WTC11 (cell line): ENCODE measurements around the gene BLOC1S3. TPM values are rescaled to one million over a fixed set of nuclear protein-coding genes. Genes with fewer than 3 reads are reported as not detected.

Source experiments
- ATAC-seq: fragments of 200-7000 bp; cut with Tn5 transposase; 2 replicates; pipeline ENCODE4 v1.10.0; 2021; ENCODE audit warnings: mild to moderate bottlenecking, moderate library complexity
- CTCF ChIA-PET: fragments of 300-600 bp; sonication (Branson Sonifier 250); formaldehyde crosslinking; loops from one replicate; lab custom pipeline; 2021; ENCODE audit warnings: antibody characterized with exemption; lab: Charles Lee
- POLR2A ChIA-PET: fragments of 350-600 bp; sonication (Branson Sonifier 250); formaldehyde crosslinking; loops from one replicate; lab custom pipeline; 2021; ENCODE audit warnings: antibody characterized with exemption; lab: Charles Lee
- DNase-seq: peaks from one replicate; pipeline ENCODE4 v3.0.0; 2021; ENCODE audit warnings: low spot score
- H3K27ac Mint-ChIP-seq: 2 replicates; pipeline ENCODE4 v1.8.0; 2021; ENCODE audit warnings: mixed read lengths
- H3K27me3 Mint-ChIP-seq: 2 replicates; pipeline ENCODE4 v1.8.0; 2021; ENCODE audit warnings: low read depth, mild to moderate bottlenecking, moderate library complexity, mixed read lengths
- H3K36me3 Mint-ChIP-seq: 2 replicates; pipeline ENCODE4 v1.8.0; 2021; ENCODE audit warnings: mixed read lengths
- H3K4me1 Mint-ChIP-seq: 2 replicates; pipeline ENCODE4 v1.8.0; 2022; ENCODE audit warnings: mixed read lengths
- H3K4me3 Mint-ChIP-seq: 2 replicates; pipeline ENCODE4 v1.8.0; 2021; ENCODE audit warnings: mild to moderate bottlenecking, moderate library complexity, mixed read lengths
- H3K9me3 Mint-ChIP-seq: 2 replicates; pipeline ENCODE4 v1.8.0; 2021; ENCODE audit warnings: mixed read lengths
- ATF3 ChIP-seq: sonication (generic); formaldehyde crosslinking; conservative IDR thresholded peaks from 2 replicates; pipeline ENCODE4 v1.8.1; 2022; ENCODE audit warnings: mild to moderate bottlenecking, missing genetic modification reagents
- ELF4 ChIP-seq: sonication (generic); formaldehyde crosslinking; IDR thresholded peaks from 2 replicates; pipeline ENCODE4 v1.8.1; 2022; ENCODE audit warnings: low read depth, mild to moderate bottlenecking, moderate library complexity, missing genetic modification reagents
- ERG ChIP-seq: fragments of 250-450 bp; sonication (Bioruptor Pico); IDR thresholded peaks from 2 replicates; pipeline ENCODE4 v1.8.0; 2021; ENCODE audit warnings: mild to moderate bottlenecking
- ETV6 ChIP-seq: sonication (generic); formaldehyde crosslinking; IDR thresholded peaks from 2 replicates; pipeline ENCODE4 v1.8.1; 2022; ENCODE audit warnings: mild to moderate bottlenecking, missing genetic modification reagents
- FOXK1 ChIP-seq: sonication (generic); formaldehyde crosslinking; IDR thresholded peaks from 2 replicates; pipeline ENCODE4 v1.8.0; 2022; ENCODE audit warnings: mild to moderate bottlenecking, moderate library complexity, missing genetic modification reagents
- FOXP1 ChIP-seq: sonication (generic); formaldehyde crosslinking; IDR thresholded peaks from 2 replicates; pipeline ENCODE4 v1.8.0; 2022; ENCODE audit warnings: missing genetic modification reagents, mild to moderate bottlenecking, moderate library complexity, borderline replicate concordance
- GTF2I ChIP-seq: fragments of 250-450 bp; sonication (Bioruptor Pico); conservative IDR thresholded peaks from 2 replicates; pipeline ENCODE4 v1.4.0; 2021; ENCODE audit warnings: mild to moderate bottlenecking
- HMGA2 ChIP-seq: fragments of 250-450 bp; sonication (Bioruptor Pico); IDR thresholded peaks from 2 replicates; pipeline ENCODE4 v1.4.0; 2021; ENCODE audit warnings: mild to moderate bottlenecking, moderate library complexity
- HMGXB4 ChIP-seq: sonication (generic); formaldehyde crosslinking; IDR thresholded peaks from 2 replicates; pipeline ENCODE4 v1.8.1; 2023; ENCODE audit warnings: mild to moderate bottlenecking, moderate library complexity, missing genetic modification reagents
- IRF2 ChIP-seq: sonication (generic); formaldehyde crosslinking; IDR thresholded peaks from 2 replicates; pipeline ENCODE4 v1.8.0; 2022; ENCODE audit warnings: low read depth, missing genetic modification reagents, borderline replicate concordance
- JAZF1 ChIP-seq: fragments of 250-450 bp; sonication (Bioruptor Pico); IDR thresholded peaks from 2 replicates; pipeline ENCODE4 v1.9.0; 2021; ENCODE audit warnings: moderate library complexity, mild to moderate bottlenecking, inconsistent platforms
- MAX ChIP-seq: sonication (generic); formaldehyde crosslinking; IDR thresholded peaks from 2 replicates; pipeline ENCODE4 v1.8.0; 2022; ENCODE audit warnings: mild to moderate bottlenecking, missing genetic modification reagents
- NFATC4 ChIP-seq: fragments of 250-450 bp; sonication (Bioruptor Pico); IDR thresholded peaks from 2 replicates; pipeline ENCODE4 v1.9.0; 2021; ENCODE audit warnings: mild to moderate bottlenecking
- PREB ChIP-seq: sonication (generic); formaldehyde crosslinking; IDR thresholded peaks from 2 replicates; pipeline ENCODE4 v1.8.1; 2022; ENCODE audit warnings: mild to moderate bottlenecking, missing genetic modification reagents, moderate library complexity, borderline replicate concordance
- SMAD3 ChIP-seq: sonication (generic); formaldehyde crosslinking; IDR thresholded peaks from 2 replicates; pipeline ENCODE4 v1.8.0; 2022; ENCODE audit warnings: missing genetic modification reagents, mild to moderate bottlenecking, borderline replicate concordance
- SMAD4 ChIP-seq: sonication (generic); formaldehyde crosslinking; IDR thresholded peaks from 2 replicates; pipeline ENCODE4 v1.8.0; 2022; ENCODE audit warnings: mild to moderate bottlenecking, missing genetic modification reagents
- TEAD4 ChIP-seq: sonication (generic); formaldehyde crosslinking; IDR thresholded peaks from 2 replicates; pipeline ENCODE4 v1.8.0; 2022; ENCODE audit warnings: mild to moderate bottlenecking, missing genetic modification reagents
- USF1 ChIP-seq: sonication (generic); formaldehyde crosslinking; IDR thresholded peaks from 2 replicates; pipeline ENCODE4 v1.8.0; 2022; ENCODE audit warnings: mild to moderate bottlenecking, missing genetic modification reagents
- ZMAT4 ChIP-seq: fragments of 250-450 bp; sonication (Bioruptor Pico); IDR thresholded peaks from 2 replicates; pipeline ENCODE4 v1.9.0; 2021; ENCODE audit warnings: mild to moderate bottlenecking
- ZNF121 ChIP-seq: sonication (generic); formaldehyde crosslinking; IDR thresholded peaks from 2 replicates; pipeline ENCODE4 v1.8.0; 2023; ENCODE audit warnings: missing genetic modification reagents
- ZNF219 ChIP-seq: sonication (generic); formaldehyde crosslinking; IDR thresholded peaks from 2 replicates; pipeline ENCODE4 v1.8.0; 2023; ENCODE audit warnings: missing genetic modification reagents, mild to moderate bottlenecking, borderline replicate concordance
- ZNF232 ChIP-seq: sonication (generic); formaldehyde crosslinking; IDR thresholded peaks from 2 replicates; pipeline ENCODE4 v1.8.0; 2022; ENCODE audit warnings: mild to moderate bottlenecking, missing genetic modification reagents
- ZNF396 ChIP-seq: fragments of 250-450 bp; sonication (Bioruptor Pico); IDR thresholded peaks from 2 replicates; pipeline ENCODE4 v1.8.0; 2021; ENCODE audit warnings: mild to moderate bottlenecking, moderate library complexity, borderline replicate concordance
- ZNF416 ChIP-seq: fragments of 250-450 bp; sonication (Bioruptor Pico); IDR thresholded peaks from 2 replicates; pipeline ENCODE4 v1.9.0; 2021; ENCODE audit warnings: mild to moderate bottlenecking, inconsistent platforms
- ZNF423 ChIP-seq: fragments of 250-450 bp; sonication (Bioruptor Pico); IDR thresholded peaks from 2 replicates; pipeline ENCODE4 v2.1.2; 2022; ENCODE audit warnings: mild to moderate bottlenecking, moderate library complexity
- ZNF671 ChIP-seq: fragments of 250-450 bp; sonication (Bioruptor Pico); IDR thresholded peaks from 2 replicates; pipeline ENCODE4 v1.8.0; 2021; ENCODE audit warnings: mild to moderate bottlenecking
- total RNA-seq: library from RNA; stranded (reverse); gene quantifications from 3 replicates; pipeline ENCODE4 v1.2.3, GENCODE V29; 2021

The BLOC1S3 gene
- total RNA-seq, 1 experiment from 2014 or later, result 10.0 TPM

GRCh38 chr19:45156011-45156630, 22.5 kb upstream of the BLOC1S3 start:
- ATAC-seq, result peak; percentile 10
- H3K4me1 Mint-ChIP-seq, result peaks cover 19% of the 10 kb centered on the region
- no peaks in the 10 kb centered on the region for H3K9me3 Mint-ChIP-seq
- ChIA-PET CTCF (interaction anchor here (1.0 to 1.5 kb wide), 6 partner anchors 9 to 182 kb away, joined by 3 to 8 read pairs (median 4); partner anchors contain the start of genes BLOC1S3 and TRAPPC6A), POLR2A (interaction anchor here (0.5 kb wide), 1 partner anchor 29 kb away, joined by 4 read pairs; no protein-coding TSS in a partner anchor)
- H3K36me3 Mint-ChIP-seq, result no peaks in the 10 kb centered on the region
- H3K4me3 Mint-ChIP-seq, result no peak overlapping the region
- no peak for TF ChIP-seq ZNF396 (CRISPR knock-in tag)
- no peak for TF ChIP-seq TEAD4 (CRISPR knock-in tag)
- no peak for TF ChIP-seq ZNF423
- TF ChIP-seq NFATC4 (CRISPR knock-in tag), result no peak
- no peak for TF ChIP-seq MAX (CRISPR knock-in tag)
- TF ChIP-seq ZNF232 (CRISPR knock-in tag), result no peak
- no peak for TF ChIP-seq GTF2I
- no peak for TF ChIP-seq SMAD4 (CRISPR knock-in tag)
- TF ChIP-seq SMAD3 (CRISPR knock-in tag), result no peak
- TF ChIP-seq ZMAT4 (CRISPR knock-in tag), result no peak
- no peak for TF ChIP-seq ZNF219 (CRISPR knock-in tag)
- TF ChIP-seq HMGA2, result no peak
- TF ChIP-seq IRF2 (CRISPR knock-in tag), result no peak
- no peak overlapping the region for H3K27ac Mint-ChIP-seq
- H3K27me3 Mint-ChIP-seq, result peaks cover 66% of the 10 kb centered on the region
- peak; percentile 44 for DNase-seq

GRCh38 chr19:45156751-45157150, 21.8 kb upstream of the BLOC1S3 start:
- H3K4me1 Mint-ChIP-seq, result peaks cover 19% of the 10 kb centered on the region
- TF ChIP-seq ERG (CRISPR knock-in tag) (no peak), PREB (CRISPR knock-in tag) (no peak), ZNF121 (CRISPR knock-in tag) (no peak), ZNF416 (CRISPR knock-in tag) (no peak), USF1 (CRISPR knock-in tag) (no peak), ZNF219 (CRISPR knock-in tag) (no peak), JAZF1 (CRISPR knock-in tag) (no peak), FOXP1 (CRISPR knock-in tag) (no peak), ATF3 (no peak), HMGXB4 (no peak), ELF4 (CRISPR knock-in tag) (no peak), ZNF671 (no peak), FOXK1 (CRISPR knock-in tag) (no peak), ETV6 (CRISPR knock-in tag) (no peak)
- TF ChIP-seq, all 79 proteins: peak for 0
- ChIA-PET CTCF (interaction anchor here (1.0 to 1.5 kb wide), 6 partner anchors 8 to 182 kb away, joined by 3 to 8 read pairs (median 4); partner anchors contain the start of genes BLOC1S3 and TRAPPC6A), POLR2A (no interaction called here)
- Mint-ChIP-seq H3K27me3 (peaks cover 59% of the 10 kb centered on the region), H3K9me3 (no peaks in the 10 kb centered on the region), H3K27ac (peak overlapping the region; percentile 7; the same call in 1 of the 2 replicates), H3K36me3 (no peaks in the 10 kb centered on the region), H3K4me3 (no peak overlapping the region)
- DNase-seq (no peak), ATAC-seq (no peak)
